SK-N-SH treated with all-trans-retinoic acid at 6 μM for 48 hours (cell line): ENCODE measurements around the gene ILKAP.

Source experiments
- ATAC-seq: fragments of 200-7000 bp; cut with Tn5 transposase; 3 replicates; pipeline ENCODE4 v1.9.1; 2020; ENCODE audit warnings: mild to moderate bottlenecking, moderate library complexity
- ARNTL ChIP-seq: fragments of 450-650 bp; formaldehyde crosslinking; IDR thresholded peaks from 2 replicates; pipeline ENCODE4 v1.5.0; 2020; ENCODE audit warnings: low read depth, mild to moderate bottlenecking, moderate library complexity, borderline replicate concordance
- BACH2 ChIP-seq: fragments of 250-450 bp; sonication (Bioruptor Pico); IDR thresholded peaks from 2 replicates; pipeline ENCODE4 v1.9.0; 2021; ENCODE audit warnings: mild to moderate bottlenecking, borderline replicate concordance
- CSDC2 ChIP-seq: fragments of 250-450 bp; sonication (Bioruptor Pico); IDR thresholded peaks from 2 replicates; pipeline ENCODE4 v1.5.0; 2020; ENCODE audit warnings: mild to moderate bottlenecking, moderate library complexity
- ESRRG ChIP-seq: fragments of 250-450 bp; sonication (Bioruptor Pico); IDR thresholded peaks from 2 replicates; pipeline ENCODE4 v1.6.1; 2021; ENCODE audit warnings: mild to moderate bottlenecking
- ISL1 ChIP-seq: fragments of 250-450 bp; sonication (Bioruptor Pico); IDR thresholded peaks from 2 replicates; pipeline ENCODE4 v2.1.2; 2022; ENCODE audit warnings: mild to moderate bottlenecking, moderate library complexity
- OSR1 ChIP-seq: fragments of 250-450 bp; sonication (Bioruptor Pico); IDR thresholded peaks from 2 replicates; pipeline ENCODE4 v1.8.0; 2022; ENCODE audit warnings: moderate library complexity, mild to moderate bottlenecking, inconsistent platforms
- PPARA ChIP-seq: fragments of 250-450 bp; sonication (Bioruptor Pico); IDR thresholded peaks from 2 replicates; pipeline ENCODE4 v1.5.0; 2020; ENCODE audit warnings: mild to moderate bottlenecking, borderline replicate concordance
- RARB ChIP-seq: fragments of 250-450 bp; sonication (Bioruptor Pico); IDR thresholded peaks from 2 replicates; pipeline ENCODE4 v1.8.0; 2021; ENCODE audit warnings: mild to moderate bottlenecking, moderate library complexity
- SNAI2 ChIP-seq: fragments of 250-450 bp; sonication (Bioruptor Pico); IDR thresholded peaks from 2 replicates; pipeline ENCODE4 v1.5.0; 2020; ENCODE audit warnings: mild to moderate bottlenecking, moderate library complexity
- TCF4 ChIP-seq: fragments of 250-450 bp; sonication (Bioruptor Pico); IDR thresholded peaks from 2 replicates; pipeline ENCODE4 v1.8.0; 2021; ENCODE audit warnings: mild to moderate bottlenecking, moderate library complexity, borderline replicate concordance
- TOX ChIP-seq: fragments of 250-450 bp; sonication (Bioruptor Pico); IDR thresholded peaks from 2 replicates; pipeline ENCODE4 v1.8.0; 2021; ENCODE audit warnings: mild to moderate bottlenecking, moderate library complexity, borderline replicate concordance
- ZFP3 ChIP-seq: fragments of 250-450 bp; sonication (Bioruptor Pico); IDR thresholded peaks from 2 replicates; pipeline ENCODE4 v1.5.0; 2020; ENCODE audit warnings: mild to moderate bottlenecking, moderate library complexity
- ZFP30 ChIP-seq: fragments of 450-650 bp; formaldehyde crosslinking; IDR thresholded peaks from 2 replicates; pipeline ENCODE4 v1.5.0; 2022; ENCODE audit warnings: mild to moderate bottlenecking, moderate library complexity
- ZNF565 ChIP-seq: fragments of 450-650 bp; formaldehyde crosslinking; conservative IDR thresholded peaks from 2 replicates; pipeline ENCODE4 v1.5.0; 2020; ENCODE audit warnings: low read depth, mild to moderate bottlenecking, moderate library complexity
- ZNF8 ChIP-seq: fragments of 450-650 bp; formaldehyde crosslinking; IDR thresholded peaks from 2 replicates; pipeline ENCODE4 v1.5.0; 2020; ENCODE audit warnings: mild to moderate bottlenecking, moderate library complexity
- TF ChIP-seq, protein P1 (sequence below): fragments of 250-450 bp; sonication (Bioruptor Pico); IDR thresholded peaks from 2 replicates; pipeline ENCODE4 v1.5.0; 2020; ENCODE audit warnings: mild to moderate bottlenecking, moderate library complexity
- TF ChIP-seq, protein P2 (sequence below): fragments of 250-450 bp; sonication (Bioruptor Pico); IDR thresholded peaks from 2 replicates; pipeline ENCODE4 v1.5.1; 2020; ENCODE audit warnings: low read depth, mild to moderate bottlenecking, moderate library complexity
- TF ChIP-seq, protein P3 (sequence below): fragments of 250-450 bp; sonication (Bioruptor Pico); IDR thresholded peaks from 2 replicates; pipeline ENCODE4 v1.8.0; 2020; ENCODE audit warnings: mild to moderate bottlenecking, moderate library complexity, borderline replicate concordance
- TF ChIP-seq, protein P4 (sequence below): fragments of 250-450 bp; sonication (Bioruptor Pico); IDR thresholded peaks from 2 replicates; pipeline ENCODE4 v1.8.0; 2021; ENCODE audit warnings: low read depth, mild to moderate bottlenecking, moderate library complexity, borderline replicate concordance

ILKAP gene

DNA sequence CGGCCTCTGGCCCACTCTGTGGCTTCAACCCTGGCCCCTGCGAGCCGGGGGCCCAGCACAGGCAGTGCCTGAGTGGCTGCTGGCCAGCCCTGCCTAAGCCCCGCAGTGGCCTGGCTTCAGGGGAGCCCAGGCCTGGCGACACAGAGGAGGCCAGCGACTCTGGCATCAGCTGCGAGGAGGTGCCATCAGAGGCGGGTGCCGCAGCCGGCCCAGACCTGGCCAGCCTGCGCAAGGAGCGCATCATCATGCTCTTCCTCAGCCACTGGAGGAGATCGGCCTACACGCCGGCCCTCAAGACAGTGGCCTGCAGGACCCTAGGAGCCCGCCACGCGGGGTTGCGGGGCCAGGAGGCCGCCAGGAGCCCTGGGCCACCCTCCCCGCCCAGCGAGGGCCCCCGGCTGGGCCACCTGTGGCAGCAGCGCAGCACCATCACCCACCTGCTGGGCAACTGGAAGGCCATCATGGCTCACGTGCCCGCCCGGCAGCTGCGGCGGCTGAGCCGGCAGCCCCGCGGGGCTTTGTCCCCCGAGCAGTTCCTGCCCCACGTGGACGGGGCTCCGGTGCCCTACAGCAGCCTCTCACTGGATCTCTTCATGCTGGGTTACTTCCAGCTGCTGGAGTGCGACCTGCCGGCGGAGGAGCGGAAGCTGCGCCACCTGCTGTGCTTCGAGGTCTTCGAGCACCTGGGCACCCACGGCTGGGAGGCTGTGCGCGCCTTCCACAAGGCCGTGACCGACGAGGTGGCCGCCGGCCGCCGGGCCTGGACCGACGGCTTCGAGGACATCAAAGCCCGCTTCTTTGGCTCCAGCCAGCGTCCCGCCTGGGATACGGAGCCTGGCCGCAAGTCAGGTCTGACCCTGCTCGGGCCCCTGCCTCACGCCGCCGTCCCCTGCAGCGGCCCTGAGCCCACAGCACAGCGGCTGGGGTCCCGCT, 72.5 kb downstream of the ILKAP start (continued):
- TF ChIP-seq, protein P1, sequence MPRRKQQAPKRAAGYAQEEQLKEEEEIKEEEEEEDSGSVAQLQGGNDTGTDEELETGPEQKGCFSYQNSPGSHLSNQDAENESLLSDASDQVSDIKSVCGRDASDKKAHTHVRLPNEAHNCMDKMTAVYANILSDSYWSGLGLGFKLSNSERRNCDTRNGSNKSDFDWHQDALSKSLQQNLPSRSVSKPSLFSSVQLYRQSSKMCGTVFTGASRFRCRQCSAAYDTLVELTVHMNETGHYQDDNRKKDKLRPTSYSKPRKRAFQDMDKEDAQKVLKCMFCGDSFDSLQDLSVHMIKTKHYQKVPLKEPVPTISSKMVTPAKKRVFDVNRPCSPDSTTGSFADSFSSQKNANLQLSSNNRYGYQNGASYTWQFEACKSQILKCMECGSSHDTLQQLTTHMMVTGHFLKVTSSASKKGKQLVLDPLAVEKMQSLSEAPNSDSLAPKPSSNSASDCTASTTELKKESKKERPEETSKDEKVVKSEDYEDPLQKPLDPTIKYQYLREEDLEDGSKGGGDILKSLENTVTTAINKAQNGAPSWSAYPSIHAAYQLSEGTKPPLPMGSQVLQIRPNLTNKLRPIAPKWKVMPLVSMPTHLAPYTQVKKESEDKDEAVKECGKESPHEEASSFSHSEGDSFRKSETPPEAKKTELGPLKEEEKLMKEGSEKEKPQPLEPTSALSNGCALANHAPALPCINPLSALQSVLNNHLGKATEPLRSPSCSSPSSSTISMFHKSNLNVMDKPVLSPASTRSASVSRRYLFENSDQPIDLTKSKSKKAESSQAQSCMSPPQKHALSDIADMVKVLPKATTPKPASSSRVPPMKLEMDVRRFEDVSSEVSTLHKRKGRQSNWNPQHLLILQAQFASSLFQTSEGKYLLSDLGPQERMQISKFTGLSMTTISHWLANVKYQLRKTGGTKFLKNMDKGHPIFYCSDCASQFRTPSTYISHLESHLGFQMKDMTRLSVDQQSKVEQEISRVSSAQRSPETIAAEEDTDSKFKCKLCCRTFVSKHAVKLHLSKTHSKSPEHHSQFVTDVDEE (CRISPR knock-in tag) = no peak
- no peak for TF ChIP-seq TOX (CRISPR knock-in tag)
- TF ChIP-seq ZFP3 (CRISPR knock-in tag) = no peak

DNA sequence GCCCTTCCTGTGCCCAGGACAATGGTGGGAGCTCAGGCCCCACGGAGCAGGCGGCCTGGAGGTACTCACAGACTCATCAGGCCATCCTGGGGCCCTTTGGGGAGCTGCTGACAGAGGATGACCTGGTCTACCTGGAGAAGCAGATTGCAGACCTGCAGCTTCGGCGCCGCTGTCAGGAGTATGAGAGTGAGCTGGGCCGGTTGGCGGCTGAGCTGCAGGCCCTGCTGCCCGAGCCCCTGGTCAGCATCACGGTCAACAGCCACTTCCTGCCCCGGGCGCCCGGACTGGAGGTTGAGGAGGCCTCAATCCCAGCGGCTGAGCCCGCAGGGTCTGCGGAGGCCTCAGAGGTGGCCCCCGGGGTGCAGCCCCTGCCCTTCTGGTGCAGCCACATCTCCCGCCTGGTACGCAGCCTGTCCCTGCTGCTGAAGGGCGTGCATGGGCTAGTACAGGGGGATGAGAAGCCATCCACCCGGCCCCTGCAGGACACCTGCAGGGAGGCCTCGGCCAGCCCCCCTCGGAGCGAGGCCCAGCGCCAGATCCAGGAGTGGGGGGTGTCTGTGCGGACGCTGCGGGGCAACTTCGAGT, 73.3 kb downstream of the ILKAP start:
- no peak for ATAC-seq
- no peak for TF ChIP-seq SNAI2 (CRISPR knock-in tag)
- TF ChIP-seq PPARA = no peak
- TF ChIP-seq ARNTL (CRISPR knock-in tag) = no peak
- no peak for TF ChIP-seq ISL1 (CRISPR knock-in tag)
- TF ChIP-seq, protein P2, sequence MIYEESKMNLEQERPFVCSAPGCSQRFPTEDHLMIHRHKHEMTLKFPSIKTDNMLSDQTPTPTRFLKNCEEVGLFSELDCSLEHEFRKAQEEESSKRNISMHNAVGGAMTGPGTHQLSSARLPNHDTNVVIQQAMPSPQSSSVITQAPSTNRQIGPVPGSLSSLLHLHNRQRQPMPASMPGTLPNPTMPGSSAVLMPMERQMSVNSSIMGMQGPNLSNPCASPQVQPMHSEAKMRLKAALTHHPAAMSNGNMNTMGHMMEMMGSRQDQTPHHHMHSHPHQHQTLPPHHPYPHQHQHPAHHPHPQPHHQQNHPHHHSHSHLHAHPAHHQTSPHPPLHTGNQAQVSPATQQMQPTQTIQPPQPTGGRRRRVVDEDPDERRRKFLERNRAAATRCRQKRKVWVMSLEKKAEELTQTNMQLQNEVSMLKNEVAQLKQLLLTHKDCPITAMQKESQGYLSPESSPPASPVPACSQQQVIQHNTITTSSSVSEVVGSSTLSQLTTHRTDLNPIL (CRISPR knock-in tag) = no peak
- TF ChIP-seq ZFP3 (CRISPR knock-in tag) = no peak
- no peak for TF ChIP-seq BACH2 (CRISPR knock-in tag)
- no peak for TF ChIP-seq ZFP30 (CRISPR knock-in tag)
- no peak for TF ChIP-seq TOX (CRISPR knock-in tag)
- TF ChIP-seq, protein P3, sequence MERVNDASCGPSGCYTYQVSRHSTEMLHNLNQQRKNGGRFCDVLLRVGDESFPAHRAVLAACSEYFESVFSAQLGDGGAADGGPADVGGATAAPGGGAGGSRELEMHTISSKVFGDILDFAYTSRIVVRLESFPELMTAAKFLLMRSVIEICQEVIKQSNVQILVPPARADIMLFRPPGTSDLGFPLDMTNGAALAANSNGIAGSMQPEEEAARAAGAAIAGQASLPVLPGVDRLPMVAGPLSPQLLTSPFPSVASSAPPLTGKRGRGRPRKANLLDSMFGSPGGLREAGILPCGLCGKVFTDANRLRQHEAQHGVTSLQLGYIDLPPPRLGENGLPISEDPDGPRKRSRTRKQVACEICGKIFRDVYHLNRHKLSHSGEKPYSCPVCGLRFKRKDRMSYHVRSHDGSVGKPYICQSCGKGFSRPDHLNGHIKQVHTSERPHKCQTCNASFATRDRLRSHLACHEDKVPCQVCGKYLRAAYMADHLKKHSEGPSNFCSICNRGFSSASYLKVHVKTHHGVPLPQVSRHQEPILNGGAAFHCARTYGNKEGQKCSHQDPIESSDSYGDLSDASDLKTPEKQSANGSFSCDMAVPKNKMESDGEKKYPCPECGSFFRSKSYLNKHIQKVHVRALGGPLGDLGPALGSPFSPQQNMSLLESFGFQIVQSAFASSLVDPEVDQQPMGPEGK (CRISPR knock-in tag) = no peak
- TF ChIP-seq, protein P4, sequence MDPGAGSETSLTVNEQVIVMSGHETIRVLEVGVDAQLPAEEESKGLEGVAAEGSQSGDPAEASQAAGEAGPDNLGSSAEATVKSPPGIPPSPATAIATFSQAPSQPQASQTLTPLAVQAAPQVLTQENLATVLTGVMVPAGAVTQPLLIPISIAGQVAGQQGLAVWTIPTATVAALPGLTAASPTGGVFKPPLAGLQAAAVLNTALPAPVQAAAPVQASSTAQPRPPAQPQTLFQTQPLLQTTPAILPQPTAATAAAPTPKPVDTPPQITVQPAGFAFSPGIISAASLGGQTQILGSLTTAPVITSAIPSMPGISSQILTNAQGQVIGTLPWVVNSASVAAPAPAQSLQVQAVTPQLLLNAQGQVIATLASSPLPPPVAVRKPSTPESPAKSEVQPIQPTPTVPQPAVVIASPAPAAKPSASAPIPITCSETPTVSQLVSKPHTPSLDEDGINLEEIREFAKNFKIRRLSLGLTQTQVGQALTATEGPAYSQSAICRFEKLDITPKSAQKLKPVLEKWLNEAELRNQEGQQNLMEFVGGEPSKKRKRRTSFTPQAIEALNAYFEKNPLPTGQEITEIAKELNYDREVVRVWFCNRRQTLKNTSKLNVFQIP (CRISPR knock-in tag) = no peak
- no peak for TF ChIP-seq RARB (CRISPR knock-in tag)
- TF ChIP-seq OSR1 (CRISPR knock-in tag) = no peak

DNA sequence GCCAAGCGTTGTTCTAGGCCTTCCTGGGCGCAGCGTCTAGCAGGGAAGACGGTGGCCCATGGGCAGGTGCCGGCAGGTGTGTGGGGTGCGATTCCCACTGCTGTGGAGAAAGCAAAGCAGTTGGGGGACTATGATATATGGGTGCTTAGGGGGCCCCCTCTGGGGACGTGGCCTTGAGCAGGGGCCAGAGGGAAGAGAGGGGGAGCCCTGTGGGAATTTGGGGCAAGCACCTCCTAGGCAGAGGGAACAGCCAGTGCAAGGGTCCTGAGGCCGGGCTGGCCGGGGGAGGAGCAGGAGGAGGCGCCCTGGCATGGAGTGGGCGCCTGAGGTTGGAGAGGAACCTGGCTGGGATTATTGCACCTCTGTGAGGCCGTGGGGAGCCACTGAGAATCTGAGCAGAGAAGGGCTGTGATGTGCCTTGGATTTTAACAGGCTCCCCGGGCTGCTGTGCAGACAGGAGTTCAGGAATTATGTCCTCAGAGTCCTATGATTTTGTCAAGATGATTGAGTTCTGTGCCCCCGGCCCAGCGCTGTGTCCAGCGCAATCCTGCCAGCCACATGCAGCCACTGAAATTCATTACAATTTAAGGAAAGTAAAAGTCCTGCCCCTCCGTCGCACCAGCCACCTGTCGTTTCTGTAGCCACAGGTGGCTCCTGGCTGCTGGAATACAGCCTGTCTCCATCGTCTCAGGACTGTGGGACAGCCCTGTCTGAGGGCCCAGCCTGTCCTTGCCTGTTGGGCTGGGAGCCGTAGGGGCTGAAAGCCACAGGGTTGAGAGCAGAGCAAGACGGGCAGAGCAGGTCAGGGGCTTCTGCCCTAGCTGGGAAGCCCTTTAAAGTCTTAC, 74.1 kb downstream of the ILKAP start:
- no peak for TF ChIP-seq ZNF565 (CRISPR knock-in tag)
- TF ChIP-seq CSDC2 (CRISPR knock-in tag) = no peak
- no peak for TF ChIP-seq TCF4
- TF ChIP-seq ZFP30 (CRISPR knock-in tag) = no peak
- TF ChIP-seq RARB (CRISPR knock-in tag) = no peak
- TF ChIP-seq PPARA = no peak
- no peak for TF ChIP-seq ISL1 (CRISPR knock-in tag)
- TF ChIP-seq, protein P1 (CRISPR knock-in tag) = no peak
- TF ChIP-seq ARNTL (CRISPR knock-in tag) = no peak
- no peak for TF ChIP-seq BACH2 (CRISPR knock-in tag)
- TF ChIP-seq SNAI2 (CRISPR knock-in tag) = no peak
- no peak for TF ChIP-seq TOX (CRISPR knock-in tag)
- TF ChIP-seq OSR1 (CRISPR knock-in tag) = no peak
- TF ChIP-seq ZFP3 (CRISPR knock-in tag) = no peak
- TF ChIP-seq ESRRG (CRISPR knock-in tag) = no peak
- TF ChIP-seq ZNF8 (CRISPR knock-in tag) = no peak
- TF ChIP-seq, all 23 proteins: peak for 0
- no peak for ATAC-seq
